Esophagus muscularis mucosa (tissue), 3 donors: Measurements from ENCODE around the gene FGD1.

Source experiments
- CTCF ChIP-seq, 3 experiments: fragments of 200-600 bp in 2 of 3; fragments of 450-650 bp in 1 of 3; sonication (generic) in 2 of 3; IDR thresholded peaks; one replicate each; pipeline ENCODE4 v1.5.1; 2017 to 2019; ENCODE audit warnings: antibody characterized with exemption in 3 of 3, mild to moderate bottlenecking in 2 of 3, moderate library complexity in 1 of 3
- POLR2AphosphoS5 ChIP-seq, 2 donors: sonication (generic); formaldehyde crosslinking; IDR thresholded peaks; one replicate each; pipeline ENCODE4 v1.6.1; 2017; ENCODE audit warnings: antibody characterized with exemption in 2 of 2

GRCh38 chrX:54413753-54414152 is 82.3 kb downstream of the FGD1 start:
- TF ChIP-seq POLR2AphosphoS5 (IDR thresholded peaks at IDR 0.05) (no peak), CTCF (IDR thresholded peaks at IDR 0.05) (no peak)
